ENCODE data around the gene DCAF7.

The DCAF7 gene

GRCh38 chr17:63544467-63545301, 5.6 kb upstream of the DCAF7 start:
- DNase-seq (ENCODE audit: low read depth), result no peak

- DNase-seq (ENCODE audit: low read depth), result no peak
Observed at GRCh38 chr17:63546308-63547082, 3.8 kb upstream of the DCAF7 start.

DNA sequence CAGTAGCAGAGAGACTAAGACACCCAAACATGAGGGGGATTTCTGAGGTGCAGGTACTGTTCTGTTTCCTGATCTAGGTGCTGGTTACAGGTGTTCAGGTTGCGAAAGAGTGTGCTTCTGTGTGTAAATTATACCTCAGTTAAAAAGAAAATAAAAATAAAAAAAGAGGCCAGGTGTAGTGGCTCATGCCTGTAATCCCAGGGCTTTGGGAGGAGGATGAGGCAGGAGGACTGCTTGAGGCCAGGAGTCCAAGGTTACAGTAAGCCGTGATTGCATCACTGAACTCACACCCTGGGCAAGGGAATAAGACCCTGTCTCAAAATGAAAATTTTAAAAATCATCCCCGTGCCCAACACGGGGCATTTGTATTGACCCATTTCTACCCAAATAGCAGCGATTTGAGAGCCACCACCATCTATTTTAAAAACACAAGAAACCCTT, 3.2 kb upstream of the DCAF7 start:
- no peak for DNase-seq (ENCODE audit: low read depth)

DNA sequence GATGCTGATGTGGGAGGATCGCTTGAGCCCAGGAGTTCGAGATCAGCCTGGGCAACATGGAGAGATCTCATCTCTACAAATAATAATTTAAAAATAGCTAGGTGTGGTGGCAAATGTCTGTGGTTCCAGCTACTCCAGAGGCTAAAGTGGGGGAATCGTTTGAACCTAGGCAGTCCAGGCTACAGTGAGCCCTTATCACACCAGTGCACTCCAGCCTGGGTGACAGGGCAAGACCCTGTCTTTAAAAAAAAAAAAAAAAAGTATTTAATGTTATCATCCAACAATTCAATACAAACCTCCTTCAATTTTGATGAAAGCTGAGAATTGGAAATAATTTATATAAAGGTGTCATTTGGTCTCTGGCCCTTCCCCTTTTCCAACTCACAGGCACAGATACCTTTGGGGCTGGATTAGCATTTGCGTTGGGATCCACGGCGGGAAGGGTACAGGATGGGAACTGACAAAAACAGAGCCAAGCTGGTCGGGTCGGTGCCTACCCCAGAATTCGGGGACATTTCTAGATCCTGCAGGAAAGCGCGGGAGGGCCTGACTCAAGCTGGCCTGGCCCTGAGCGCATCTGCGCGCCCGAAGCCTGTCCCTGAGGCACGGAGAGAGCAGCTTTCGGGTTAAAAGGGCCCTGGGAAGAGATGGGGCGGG, 860 bp upstream of the DCAF7 start:
- no peak for DNase-seq (ENCODE audit: low read depth)

DNA sequence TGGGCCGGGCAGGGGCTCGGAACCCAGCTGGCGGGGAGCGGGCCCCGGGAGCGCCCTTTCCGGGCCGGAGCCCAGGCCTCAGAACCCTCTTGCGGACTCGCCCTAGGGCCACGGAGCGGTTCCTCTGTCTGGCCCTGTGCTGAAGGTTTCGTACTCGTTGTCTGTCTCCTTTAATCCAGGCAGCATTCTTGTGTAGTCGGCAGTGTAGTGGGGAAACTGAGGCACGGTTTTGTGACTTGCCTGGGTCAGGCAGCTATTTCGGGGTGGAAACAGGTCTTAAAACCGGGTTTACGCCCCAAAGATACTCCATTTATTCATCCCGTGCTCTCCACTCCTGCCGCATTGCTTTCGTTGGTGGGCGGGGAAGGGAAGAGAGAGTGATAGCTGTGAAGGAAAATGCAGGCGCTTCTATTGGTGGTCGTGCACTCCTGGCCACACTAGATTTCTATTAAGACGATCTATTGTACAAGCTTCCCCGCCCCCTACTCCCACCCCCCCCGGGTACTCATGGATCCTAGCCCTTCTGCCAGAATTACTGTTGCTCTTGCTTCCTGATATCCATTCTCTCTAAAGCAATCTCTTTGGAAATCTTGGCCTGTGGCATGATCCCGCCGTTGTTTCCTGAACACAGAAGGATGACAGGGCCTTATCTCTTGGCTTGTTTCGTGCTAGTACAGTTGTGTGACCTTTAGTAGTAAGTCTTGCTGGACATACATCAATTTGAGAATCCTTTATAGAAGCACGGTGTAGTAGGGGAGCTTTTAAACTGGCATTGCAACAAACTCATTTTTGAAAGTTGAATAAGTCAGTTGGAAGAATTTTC, 751 bp downstream of the DCAF7 start:
- no peak for DNase-seq (ENCODE audit: low read depth)

DNA sequence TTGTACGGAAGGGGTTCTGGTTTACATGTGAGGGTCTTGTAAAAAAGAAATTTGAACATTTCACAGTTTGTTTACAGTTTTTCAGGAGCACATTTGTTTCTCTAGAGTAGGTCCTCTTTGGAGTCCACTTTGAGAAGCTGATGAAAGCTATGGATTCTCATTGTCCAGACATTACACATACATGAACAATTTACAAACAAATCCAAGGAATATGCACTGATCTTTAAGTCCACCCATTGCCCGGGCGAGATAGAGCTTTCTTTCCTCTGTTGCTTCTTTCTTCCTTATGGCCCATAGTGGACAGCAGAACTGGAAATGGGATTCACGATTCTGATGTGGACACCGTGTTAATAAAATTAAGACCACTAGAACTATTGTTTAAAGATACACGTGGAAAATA, 1.9 kb downstream of the DCAF7 start:
- no peak for DNase-seq (ENCODE audit: low read depth)

GRCh38 chr17:63555500-63556156, 5.4 kb downstream of the DCAF7 start:
- no peak for DNase-seq (ENCODE audit: low read depth)

DNA sequence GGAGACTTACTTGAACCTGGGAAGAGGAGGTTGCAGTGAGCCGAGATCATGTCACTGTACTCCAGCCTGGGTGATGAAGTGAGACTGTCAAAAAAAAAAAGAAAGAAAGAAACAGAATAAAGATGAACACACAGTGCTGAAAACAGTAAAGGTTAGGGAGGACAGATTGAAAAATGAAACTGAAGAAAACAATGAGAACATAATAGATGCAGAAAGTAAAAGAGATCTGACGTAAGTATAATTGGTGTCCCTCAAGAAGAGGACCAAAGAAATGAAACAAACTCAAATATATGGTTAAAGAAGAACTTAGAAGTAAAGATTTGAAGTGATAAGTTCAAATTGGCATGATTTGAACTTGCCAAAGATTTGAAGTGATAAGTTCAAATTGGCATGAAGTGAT, 7.1 kb downstream of the DCAF7 start:
- no peak for DNase-seq (ENCODE audit: low read depth)

- DNase-seq (ENCODE audit: low read depth), result no peak
Observed at GRCh38 chr17:63558441-63558840, 8.2 kb downstream of the DCAF7 start.

DNA sequence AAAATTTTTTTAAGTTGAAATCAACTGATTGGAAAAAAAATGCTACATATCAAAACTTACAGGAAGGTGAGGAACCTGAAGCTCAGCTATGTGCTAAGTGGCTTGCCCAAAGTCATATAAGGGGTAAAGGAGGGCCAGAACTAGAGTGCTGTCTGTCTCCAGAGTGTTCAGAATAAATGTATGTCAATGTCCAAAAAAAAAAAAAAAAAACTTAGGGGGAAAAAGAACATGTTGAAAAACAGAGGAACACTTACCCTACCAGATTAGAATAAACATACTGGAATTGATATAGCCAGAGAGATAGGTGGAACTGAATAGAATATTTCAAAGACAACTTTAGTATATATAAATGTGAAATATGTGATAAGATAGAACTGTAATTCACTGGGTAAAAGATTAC, 11.5 kb downstream of the DCAF7 start:
- DNase-seq (ENCODE audit: low read depth), result no peak

GRCh38 chr17:63563339-63563738, 13.1 kb downstream of the DCAF7 start:
- no peak for DNase-seq (ENCODE audit: low read depth)

GRCh38 chr17:63564562-63564961, 14.3 kb downstream of the DCAF7 start:
- no peak for DNase-seq (ENCODE audit: low read depth)

GRCh38 chr17:63567229-63567628, 17.0 kb downstream of the DCAF7 start:
- DNase-seq (ENCODE audit: low read depth), result no peak

DNA sequence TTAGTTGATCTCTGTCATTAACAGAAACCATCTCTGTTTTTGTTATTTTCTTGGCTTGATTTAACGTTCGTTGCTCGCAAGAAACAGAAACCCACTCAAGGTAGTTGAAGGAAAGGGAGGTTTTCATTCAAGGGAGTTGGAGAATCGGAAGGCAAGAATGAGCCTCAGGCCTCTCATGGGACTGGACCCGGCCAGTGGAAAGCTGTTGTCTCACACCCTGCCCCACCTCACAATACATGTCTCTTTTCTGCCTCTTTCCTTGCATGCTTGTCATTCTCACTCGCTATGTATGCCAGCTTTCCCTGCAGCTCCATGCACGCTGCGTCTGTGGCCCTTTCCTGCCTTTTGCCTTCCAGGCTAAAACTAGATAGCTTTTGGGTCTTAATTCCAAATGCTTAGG, 18.3 kb downstream of the DCAF7 start:
- no peak for DNase-seq (ENCODE audit: low read depth)

DNA sequence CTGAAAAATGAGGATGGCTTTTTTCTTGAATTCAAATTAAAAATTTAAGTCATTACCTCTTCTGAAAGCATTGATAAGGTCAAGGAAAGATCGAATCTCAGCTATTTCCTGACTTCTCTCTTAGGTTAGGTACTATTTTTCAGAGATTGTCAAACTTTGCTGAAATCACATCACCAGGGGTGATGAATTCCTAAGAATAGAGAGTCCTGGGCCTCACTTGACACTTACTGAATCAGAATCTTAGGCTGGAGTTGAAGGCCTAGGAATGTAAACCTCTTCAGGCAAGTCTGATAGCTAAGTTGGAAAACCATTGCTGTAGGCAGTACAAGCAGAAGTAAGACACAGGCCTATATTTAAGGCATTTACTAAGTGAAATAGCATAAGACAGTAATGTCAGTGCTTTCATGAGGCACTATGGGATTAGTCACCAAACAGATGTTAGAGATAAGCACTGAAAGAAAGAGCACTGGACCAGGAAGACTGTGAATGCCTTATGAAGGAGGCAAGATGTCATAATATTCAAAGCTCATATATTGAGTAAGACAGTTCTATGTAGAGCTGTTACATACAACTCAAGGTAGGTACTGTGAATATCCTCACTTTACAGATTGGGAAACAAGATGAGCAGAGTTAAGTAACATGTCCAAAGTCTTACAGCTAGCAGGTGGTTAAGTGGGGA, 21.5 kb downstream of the DCAF7 start:
- no peak for DNase-seq (ENCODE audit: low read depth)

DNA sequence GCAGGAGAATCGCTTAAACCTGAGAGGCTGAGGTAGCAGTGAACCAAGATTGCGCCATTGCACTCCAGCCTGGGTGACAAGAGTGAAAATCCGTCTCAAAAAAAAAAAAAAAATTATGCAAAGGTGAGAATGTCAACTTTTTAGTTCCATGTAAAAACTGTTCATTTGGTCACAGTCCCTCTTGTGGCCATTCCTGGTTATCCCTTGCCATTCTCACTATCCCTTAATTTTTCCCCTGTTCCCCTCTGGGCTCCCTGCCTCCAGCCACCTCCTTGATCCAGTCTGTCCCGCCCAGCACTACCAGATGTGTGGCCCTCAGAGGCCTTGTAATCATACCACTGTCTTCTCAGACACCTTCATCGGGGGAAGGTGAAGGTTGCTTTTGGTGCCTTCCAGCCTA, 23.4 kb downstream of the DCAF7 start:
- no peak for DNase-seq (ENCODE audit: low read depth)

DNA sequence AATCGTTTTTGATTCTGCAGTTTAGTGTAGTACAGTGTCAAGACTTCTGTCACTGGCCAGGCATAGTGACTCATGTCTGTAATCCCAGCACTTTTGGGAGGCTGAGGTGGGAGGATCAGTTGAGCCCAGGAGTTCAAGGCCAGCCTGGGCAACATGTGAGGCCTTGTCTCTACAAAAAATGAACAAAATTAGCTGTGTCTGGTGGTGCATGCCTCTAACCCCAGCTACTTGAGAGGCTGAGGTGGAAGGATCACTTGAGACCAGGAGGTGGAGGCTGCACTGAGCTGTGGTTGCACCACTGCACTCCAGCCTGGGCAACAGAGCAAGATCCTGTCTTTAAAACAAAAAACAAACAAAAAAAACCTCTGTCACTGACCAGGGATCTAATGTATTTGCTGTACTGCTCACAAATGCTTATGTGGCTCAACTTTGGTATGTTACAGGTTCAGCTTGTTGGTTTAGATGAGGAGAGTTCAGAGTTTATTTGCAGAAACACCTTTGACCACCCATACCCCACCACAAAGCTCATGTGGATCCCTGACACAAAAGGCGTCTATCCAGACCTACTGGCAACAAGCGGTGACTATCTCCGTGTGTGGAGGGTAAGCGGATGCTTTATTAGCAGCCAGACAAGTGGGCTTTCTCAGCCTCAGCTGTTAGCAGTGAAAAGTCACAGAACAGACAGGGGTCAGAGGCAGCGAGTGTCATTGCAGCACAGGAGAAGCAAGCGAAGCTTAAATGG, 27.9 kb downstream of the DCAF7 start:
- DNase-seq (ENCODE audit: low read depth), result no peak

GRCh38 chr17:63578769-63579111, 28.5 kb downstream of the DCAF7 start:
- DNase-seq (ENCODE audit: low read depth), result no peak

DNA sequence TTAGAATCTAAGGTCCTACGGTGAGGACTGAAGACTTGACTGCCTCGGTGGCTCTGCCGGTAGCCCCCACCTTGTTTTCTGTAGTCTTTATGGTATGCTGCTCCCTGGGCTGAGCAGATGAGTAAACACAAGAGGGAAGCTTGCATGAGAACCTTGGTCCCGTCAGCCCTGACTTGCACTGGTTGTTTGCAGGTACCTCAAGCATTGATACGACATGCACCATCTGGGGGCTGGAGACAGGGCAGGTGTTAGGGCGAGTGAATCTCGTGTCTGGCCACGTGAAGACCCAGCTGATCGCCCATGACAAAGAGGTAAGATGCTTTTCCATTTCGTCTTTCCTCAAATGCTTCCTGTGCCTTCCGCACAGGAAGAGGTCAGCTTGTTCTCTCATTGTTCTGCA, 29.4 kb downstream of the DCAF7 start:
- no peak for DNase-seq (ENCODE audit: low read depth)

DNA sequence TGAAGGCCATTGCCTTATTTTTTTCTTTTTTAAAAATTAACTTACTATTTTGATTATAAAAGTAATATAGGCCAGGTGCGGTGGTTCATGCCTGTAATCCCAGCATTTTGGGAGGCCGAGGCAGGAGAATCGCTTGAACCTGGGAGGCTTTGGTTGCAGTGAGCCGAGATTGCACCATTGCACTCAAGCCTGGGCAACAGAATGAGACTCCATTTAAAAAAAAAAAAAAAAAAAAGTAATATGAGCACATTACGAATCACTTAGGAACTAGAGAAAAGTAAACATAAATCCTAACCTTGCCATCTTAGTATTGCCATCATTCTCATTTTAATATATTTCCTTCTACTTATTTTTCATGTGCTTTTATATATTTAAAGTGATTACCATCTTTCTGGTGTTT, 37.5 kb downstream of the DCAF7 start:
- DNase-seq (ENCODE audit: low read depth), result no peak
